ENCODE data around the gene MMP23B.
"Not testable (repeated sequence)": the region's sequence is repeated elsewhere in the genome, so short reads cannot be mapped to it uniquely, and the experiment has no call there.

Gene MMP23B

GRCh38 chr1:1621173-1622009 lies 10.6 kb upstream of the MMP23B start:
- no peak for DNase-seq

- DNase-seq = no peak
Observed at GRCh38 chr1:1622010-1622787, 9.8 kb upstream of the MMP23B start.

GRCh38 chr1:1622788-1623094 lies 9.2 kb upstream of the MMP23B start:
- DNase-seq = no peak

DNA sequence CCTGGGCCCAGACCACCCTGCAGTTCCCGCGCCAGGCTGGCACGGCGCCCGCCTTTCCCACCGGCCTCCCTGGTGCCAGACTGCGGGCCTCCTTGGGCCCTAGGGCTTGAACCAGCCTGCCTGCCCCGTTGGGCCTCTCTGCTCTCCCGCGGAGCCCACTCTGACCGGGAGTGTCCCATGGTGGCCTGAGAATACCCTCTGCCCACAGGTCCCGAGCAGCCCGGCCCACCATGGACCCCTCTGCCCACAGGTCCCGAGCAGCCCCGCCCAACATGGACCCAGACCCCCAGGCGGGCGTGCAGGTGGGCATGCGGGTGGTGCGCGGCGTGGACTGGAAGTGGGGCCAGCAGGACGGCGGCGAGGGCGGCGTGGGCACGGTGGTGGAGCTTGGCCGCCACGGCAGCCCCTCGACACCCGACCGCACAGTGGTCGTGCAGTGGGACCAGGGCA lies 8.8 kb upstream of the MMP23B start:
- no peak for DNase-seq

GRCh38 chr1:1623631-1624442 lies 8.1 kb upstream of the MMP23B start:
- no peak for DNase-seq

GRCh38 chr1:1624443-1625403 lies 7.2 kb upstream of the MMP23B start:
- DNase-seq = no peak

GRCh38 chr1:1625404-1625775 lies 6.6 kb upstream of the MMP23B start:
- no peak for DNase-seq

- no peak for DNase-seq
Observed at GRCh38 chr1:1625824-1626206, 6.2 kb upstream of the MMP23B start.

- DNase-seq = no peak
Observed at GRCh38 chr1:1626207-1627141, 5.5 kb upstream of the MMP23B start.

DNA sequence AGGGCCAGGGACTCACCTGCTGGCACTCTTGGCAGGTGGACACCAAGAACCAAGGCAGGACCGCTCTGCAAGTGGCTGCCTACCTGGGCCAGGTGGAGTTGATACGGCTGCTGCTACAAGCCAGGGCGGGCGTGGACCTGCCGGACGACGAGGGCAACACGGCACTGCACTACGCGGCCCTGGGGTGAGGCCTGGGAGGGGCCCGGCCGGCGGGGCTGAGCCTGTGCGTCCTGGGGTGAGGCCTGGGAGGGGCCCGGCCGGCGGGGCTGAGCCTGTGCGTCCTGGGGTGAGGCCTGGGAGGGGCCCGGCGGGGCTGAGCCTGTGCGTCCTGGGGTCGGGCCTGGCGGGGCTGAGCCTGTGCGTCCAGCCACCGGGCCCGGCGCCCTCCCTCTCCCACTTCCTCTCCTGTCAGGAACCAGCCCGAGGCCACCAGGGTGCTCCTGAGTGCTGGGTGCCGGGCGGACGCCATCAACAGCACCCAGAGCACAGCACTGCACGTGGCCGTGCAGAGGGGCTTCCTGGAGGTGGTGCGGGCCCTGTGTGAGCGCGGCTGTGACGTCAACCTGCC lies 4.6 kb upstream of the MMP23B start:
- no peak for DNase-seq

GRCh38 chr1:1627829-1628753 lies 3.9 kb upstream of the MMP23B start:
- DNase-seq = no peak

DNA sequence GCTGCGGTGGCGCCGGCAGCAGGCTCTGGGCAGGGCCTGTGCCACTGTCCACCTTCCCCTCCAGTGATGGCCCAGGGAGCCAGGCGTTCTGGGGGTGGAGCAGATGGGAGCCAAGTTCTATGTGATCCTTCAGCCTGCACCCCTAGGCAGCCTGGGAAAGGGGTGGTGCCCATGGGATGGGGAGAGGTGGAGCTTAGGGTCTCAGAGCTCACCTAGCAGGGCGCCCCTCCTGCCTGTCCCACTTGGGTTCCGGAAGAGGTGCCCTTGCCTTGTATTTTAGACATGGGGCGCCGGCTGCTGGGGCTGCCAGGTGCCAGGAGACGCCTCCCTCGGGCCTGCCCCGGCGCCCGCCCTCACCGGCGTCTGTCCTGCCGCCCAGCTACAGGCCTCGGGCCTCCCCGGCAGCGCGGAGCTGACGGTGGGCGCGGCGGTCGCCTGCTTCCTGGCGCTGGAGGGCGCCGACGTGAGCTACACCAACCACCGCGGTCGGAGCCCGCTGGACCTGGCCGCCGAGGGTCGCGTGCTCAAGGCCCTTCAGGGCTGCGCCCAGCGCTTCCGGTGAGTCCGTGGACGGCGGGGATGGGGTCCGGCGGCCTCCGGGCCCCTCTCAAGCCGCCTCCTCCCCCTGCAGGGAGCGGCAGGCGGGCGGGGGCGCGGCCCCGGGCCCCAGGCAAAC lies 3.1 kb upstream of the MMP23B start:
- peak; percentile 29 for DNase-seq

GRCh38 chr1:1629430-1630190 lies 2.4 kb upstream of the MMP23B start:
- peak; percentile 67 for DNase-seq

- peak; percentile 90 for DNase-seq
Observed at GRCh38 chr1:1630191-1630964, 1.6 kb upstream of the MMP23B start.

DNA sequence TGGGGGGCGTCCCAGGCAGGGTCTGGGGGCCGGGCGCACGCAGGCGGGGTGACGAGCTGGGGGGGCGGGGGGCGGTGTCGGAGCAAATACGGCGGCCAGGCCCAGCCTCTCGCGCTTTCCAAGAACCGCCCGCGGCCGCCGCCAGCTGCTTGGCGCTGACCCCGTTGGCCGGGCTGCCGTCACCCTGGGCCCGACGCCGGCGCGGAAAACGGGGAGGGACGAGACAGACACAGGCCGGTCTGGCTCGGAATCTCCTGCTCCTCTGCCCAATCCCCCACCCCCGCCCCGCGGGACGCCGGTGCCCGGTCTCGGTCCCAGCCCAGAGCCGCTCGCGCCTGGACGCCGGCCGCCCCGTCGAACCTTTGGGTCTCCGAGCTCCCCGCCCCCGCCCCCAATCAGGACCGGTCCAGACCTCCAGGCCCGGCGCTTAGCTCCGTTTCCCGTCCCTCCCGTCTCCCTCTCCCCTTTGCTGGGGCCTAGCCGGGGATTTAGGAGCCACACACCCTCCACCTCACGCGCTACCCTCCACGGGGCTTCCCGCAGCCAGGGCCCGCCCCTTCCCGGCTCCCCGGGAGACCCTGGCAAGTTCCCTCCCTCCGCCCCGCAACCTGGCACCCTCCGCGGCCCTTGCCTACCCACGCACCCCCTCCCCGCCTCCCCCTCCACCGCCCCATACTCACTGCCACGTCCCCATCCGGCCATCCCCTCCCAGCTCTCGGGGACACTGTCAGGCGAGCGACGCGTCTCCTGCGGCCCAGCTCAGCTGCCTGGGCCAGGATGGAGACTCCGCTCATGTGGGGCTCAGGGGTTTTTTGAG lies 800 bp upstream of the MMP23B start:
- DNase-seq = no peak

DNA sequence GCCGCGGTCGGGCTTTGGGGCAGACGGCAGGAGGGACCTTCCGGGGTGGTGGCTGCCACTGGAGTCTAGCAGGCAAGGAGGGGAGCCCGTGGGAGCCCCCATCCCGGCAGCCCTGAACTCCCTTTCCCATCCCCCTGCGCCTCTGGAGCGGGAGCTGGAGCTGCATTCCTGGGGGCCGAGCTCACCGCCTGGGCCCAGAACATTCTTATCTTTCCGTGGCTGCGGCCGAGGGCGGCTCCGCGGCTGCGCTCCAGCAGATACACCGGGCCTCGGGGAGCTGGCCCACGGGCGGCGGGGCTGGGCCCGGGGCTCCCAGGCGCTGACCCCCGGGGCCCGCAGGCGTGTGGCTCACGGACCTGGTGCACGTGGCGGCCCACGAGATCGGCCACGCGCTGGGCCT lies 1.4 kb downstream of the MMP23B start:
- not testable (repeated sequence) for DNase-seq

DNA sequence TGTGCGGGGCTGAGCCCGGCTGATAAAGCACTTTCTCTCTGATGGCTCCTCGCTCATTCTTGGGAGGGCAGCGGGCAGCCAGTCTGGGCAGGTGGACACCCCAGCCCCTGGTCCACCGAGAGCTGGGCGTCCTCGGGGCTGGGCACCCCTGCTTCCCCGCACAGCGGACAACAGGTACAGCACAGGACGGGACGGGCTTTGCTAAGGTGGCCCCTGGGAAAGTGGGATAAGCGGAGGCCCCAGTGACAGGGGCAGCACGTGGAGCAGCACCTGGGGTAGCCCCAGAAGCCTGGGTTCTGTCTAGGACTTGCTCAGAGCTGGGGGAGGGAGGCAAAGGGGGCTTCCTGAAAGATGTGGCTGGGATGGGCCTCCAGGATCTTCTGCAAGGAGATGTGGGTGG lies 2.6 kb downstream of the MMP23B start:
- not testable (repeated sequence) for DNase-seq
